Suppressor macrophage treated with lipopolysaccharide for 4 hours (primary cell): Measurements from ENCODE around the gene SAFB2.

Source experiments
- DNase-seq: peaks from one replicate; pipeline ENCODE4 v3.0.0-alpha.2; 2020

Gene SAFB2

DNA sequence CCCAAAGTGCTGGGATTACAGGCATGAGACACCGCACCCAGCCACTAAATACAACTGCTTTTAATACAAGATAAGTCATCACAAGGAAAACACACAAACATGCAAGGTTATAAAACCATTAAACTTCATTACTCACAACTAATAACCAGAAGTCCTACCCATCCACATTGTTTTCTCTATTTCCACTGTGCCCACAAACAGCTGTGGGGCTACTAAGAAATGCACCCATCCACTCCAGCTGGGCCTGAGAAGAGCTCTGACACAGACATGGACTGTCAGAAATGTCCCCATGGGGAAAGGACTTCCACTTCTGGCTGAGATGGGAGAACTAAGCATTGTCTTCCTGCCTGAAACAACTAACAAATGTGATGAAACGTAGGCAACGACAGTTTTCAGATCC, 17.2 kb downstream of the SAFB2 start:
- DNase-seq, result no peak

DNA sequence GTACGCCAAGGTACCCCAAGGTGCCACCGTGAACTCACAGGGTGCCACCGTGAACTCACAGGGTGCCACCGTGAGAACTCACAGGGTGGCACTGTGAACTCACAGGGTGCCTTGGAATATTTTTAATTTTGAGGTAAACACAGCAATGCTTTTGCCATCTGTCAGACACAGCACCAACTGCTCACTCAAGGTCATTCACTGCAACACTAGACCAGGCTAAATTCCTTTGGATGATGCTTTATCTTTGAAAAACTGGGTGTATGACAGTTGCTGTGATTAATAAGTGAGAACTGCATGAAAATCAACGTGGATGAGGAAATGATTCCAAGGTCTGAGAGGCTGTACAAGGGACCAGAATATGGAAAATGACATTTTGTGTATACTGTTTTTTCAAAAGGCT, 18.9 kb downstream of the SAFB2 start:
- no peak for DNase-seq

DNA sequence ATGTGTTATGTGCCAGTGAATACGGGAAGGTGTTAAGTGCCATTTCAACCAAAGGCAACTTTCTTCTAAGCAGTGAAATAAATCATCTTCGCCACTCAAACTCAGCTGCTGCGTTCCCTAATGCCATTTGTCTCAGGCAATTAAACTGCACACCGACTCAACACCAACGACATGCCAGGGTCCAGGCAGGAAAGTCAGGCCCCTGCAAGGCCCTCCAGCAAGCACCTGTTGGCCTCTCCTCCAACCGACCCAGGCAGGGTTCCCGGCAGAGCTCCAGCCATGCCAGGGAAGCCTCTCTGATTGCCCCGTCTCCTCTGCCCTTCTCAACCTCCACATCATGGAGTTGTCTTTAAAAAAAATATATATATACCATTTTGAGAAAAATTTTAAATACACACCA, 21.8 kb downstream of the SAFB2 start:
- DNase-seq, result no peak

DNA sequence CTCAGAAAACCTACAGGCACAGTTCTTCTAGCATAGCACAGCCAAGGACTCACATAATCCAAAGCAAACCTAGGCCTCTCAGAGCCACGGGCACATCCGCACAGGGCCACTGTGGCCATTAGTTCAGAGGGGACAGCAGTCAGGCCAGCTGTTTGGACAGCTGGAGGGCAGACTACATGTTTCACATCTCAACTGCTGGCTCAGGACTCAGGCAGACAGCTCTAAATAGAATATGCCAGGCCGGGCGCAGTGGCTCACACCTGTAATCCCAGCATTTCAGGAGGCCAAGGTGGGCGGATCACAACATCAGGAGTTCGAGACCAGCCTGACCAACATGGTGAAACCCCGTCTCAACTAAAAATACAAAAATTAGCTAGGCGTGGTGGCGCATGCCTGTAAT, 26.8 kb downstream of the SAFB2 start:
- DNase-seq, result no peak

DNA sequence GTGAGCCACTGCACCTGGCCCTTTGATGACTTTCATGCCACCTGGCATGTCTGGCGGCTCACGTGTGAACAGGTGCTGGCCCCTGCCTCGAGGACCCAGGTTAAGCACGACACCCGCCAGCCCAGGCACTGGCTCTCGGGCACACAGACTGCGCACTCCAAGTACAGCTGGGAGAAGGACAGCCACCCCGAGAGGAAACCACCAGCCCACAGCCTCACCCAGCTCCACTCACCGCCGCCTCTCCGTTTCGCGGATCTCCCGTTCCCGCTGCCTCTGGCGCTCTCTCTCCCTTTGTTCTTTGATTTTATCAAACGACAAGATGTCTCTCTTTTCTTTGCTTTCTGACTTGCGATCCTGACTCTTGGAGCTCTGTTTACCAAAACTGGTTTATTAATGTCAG, 27.4 kb downstream of the SAFB2 start:
- no peak for DNase-seq

DNA sequence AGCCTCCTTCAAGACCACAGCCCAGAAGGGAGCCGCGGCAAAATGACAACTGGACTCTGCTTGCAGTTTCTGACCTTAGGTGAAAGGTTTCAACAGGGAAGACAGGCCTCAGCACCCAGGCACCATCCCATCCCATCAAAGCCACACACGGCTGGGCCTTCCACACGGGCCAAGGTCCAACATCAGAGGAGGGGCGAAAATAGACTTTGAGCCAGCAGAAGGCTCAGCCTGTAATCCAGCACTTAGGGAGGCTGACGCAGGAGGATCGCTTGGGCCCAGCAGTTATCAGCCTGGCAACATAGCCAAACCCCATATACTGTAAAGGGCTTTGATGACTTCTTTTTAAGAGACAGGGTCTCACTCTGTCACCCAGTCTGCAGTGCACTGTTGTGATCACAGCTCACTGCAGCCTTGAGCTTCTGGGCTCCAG, 28.0 kb downstream of the SAFB2 start:
- DNase-seq, result no peak

DNA sequence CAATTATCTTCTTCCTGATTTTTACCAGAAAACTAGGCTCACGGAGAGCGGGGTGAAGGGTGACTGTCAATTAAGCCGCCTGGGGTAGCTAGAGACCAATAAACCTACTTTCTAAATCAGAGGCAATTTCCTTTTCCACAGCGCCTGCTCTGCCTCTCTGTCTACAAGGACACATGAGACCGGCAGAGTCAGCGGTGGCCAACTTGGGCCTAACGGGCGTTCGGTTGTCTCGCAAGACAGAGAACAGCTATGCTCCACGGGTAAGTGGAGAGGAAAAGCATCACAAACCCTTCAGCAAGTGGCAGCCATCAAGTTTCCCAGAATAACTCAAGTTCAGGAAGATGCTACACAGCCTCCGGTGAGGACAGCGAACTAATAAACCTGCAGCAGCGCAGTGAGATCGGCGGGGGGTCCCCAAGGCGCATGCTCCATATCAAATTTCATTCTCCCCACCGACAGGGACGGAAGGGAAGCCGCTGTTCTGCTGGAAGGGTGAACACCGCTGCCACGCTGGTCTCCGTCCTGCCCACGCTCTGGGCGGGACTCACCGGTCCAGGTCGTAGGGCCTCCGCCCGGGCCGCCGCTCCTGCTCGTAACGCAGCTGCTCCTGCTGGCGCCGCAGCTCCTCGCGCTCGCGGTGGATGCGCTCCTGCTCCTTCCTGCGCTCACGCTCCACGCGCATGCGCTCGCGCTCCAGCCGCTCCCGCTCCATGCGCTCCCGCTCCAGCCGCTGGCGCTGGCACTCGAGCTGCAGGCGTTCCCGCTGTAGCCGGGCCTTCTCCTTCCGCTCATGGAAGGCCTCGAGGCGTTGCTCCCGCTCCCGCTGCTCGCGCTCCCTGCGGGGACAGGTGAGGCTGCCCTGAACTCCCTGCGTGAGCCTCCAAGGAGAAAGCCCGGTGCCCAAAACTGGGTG, 29.0 kb downstream of the SAFB2 start:
- DNase-seq, result no peak

DNA sequence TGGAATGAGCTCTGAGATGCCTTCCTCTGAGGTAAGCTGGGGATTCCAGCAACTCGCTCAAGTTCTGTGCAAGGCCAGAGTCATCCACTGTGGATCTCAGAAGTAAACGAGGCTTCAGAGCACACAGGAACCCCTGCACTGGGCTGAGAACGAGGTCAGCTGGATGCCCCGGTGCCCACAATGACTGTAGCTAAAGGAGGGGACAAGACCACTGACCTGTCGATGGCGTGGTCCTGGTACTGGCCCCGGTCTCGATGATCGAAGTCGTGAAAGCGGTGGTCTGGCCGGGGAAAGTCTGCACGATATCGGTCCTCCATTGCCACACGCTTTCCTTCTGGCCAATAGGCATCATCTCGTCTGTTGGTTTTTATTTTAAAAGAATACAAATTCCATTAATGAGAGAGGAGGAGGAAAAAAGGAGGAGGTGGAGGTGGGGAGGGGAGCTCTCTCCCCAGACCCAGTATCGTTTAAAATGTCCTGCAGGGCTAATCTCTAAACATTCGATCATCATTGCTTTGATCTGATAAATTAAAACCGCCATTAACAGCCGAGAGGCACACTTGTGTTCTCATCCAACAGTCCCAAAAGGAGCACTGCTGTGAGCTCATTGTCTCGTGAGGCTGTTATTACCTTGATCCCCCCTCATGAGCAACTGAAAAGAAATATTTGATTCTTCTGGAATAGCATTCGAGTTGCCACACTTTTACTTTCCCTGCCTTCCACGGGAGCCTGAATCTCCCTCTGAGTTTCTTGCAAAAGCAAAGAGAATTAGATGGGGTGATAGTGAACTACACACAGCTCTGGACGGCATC, 29.8 kb downstream of the SAFB2 start:
- DNase-seq, result no peak

DNA sequence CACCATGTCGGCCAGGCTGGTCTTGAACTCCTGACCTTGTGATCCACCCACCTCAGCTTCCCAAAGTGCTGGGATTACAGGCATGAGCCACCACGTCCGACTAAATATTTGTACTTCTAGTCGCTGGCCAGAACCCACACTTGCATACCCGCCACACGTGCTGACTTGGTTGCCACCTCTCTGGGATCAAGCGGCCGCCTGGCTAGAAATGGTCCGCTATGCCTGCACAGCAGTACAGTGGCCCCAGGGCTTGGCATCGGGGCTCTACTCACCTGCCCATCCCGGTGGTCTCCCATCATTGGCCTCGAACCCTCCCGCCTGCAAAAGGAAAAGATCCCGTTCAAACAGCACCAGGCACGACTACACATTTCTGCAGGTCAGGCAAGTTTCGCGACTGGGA, 31.1 kb downstream of the SAFB2 start:
- no peak for DNase-seq

DNA sequence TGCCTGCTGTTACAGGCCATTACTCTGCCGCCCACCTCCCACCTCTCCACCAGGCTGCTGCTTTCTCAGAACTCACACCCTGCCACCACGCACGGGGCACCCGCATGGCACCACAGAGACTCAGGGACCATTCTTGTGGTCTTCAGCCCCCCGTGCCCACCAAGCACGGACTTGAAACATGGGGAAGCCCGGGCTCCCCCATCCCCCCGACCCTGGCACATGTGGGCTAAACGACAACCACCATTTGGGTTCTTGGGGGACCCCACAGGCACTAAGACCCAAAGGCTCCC, 31.8 kb downstream of the SAFB2 start:
- DNase-seq, result no peak

DNA sequence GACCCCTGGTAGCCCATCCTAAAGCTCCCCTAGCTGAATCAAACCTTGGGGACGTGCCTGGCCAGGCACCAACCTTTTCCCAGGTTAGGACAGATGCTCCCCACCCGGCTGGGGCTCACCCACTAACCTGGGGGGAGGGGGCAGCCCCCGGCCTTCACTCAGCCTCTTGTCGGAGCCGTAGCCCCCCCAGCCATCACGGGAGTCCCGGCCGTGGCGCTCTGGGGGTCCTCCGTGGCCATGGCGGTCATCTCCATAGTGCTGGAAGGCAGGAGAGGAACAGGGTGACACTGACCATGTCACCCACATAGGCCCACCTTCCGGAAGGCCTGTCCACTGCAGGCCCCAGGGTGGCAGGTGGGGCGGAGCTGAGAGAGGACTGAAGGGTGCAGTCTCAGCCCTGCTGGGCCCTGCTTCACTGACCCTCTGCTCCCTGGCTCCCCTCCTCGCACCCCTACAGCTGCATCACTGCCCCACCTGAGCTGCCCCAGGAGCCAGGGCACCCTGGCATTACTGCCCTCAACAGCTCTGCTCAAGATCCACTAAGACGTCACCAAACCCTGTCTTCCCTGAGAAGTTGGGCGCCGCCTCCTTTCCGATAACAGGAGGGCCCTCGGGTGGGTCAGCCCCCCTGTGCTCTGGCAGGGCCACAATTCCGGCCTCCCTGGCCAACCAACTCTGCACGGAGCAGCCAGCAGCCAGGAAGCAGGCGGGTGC, 32.3 kb downstream of the SAFB2 start:
- no peak for DNase-seq

DNA sequence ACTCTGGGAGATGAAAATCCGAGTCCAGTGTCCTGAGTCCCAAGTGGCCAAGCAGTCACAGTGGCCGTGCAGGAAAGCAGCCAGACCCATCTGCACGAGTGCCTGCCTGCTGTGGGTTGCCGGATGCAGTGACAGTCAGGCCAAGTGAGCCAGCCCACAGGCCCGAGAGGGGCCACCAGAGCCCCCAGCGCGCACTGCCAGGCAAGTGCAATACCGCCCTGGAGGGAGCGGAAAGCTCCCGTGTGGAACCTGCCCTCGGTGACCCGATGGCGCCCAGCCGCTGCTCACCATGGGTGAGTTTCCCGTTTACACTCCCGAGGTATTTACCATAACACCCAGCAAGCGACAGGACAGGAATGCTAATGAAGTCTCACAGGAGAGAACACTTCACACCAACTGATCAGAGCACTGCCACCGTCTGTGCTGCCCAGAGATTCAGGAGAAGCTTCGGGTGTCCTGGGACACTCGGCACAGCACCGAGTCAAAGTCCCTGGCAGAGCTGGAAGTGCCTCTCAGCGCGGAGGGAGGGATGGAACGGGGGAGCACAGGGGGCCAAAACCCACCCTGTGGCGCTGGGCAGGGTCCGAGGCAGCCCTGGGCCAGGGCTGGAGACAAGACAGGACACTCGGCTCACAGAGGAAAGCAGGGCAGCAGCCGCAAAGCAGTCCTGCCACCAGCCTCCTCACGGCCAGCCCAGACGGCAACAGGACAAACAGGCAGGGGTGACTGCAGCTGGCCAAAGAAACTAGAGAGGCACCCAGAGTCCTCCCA, 33.5 kb downstream of the SAFB2 start:
- no peak for DNase-seq

DNA sequence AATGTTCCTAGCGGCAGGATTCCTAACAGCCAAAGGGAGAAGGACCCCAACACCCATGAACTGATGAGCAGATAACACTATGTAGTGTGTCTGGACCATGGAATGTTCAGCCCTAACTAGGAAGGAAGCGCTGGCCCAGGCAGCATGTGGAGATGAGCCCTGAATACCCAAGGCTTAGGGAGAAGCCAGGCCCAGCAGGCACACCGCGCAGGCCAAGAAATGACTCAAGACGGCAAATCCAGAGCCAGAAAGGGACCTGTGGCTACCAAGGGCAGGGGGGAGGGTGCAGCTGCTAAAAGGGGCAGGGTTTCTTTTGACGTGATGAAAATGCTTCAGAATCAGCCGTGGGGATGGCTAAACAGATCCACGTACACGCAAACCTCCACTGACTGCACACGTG, 34.1 kb downstream of the SAFB2 start:
- DNase-seq, result no peak

DNA sequence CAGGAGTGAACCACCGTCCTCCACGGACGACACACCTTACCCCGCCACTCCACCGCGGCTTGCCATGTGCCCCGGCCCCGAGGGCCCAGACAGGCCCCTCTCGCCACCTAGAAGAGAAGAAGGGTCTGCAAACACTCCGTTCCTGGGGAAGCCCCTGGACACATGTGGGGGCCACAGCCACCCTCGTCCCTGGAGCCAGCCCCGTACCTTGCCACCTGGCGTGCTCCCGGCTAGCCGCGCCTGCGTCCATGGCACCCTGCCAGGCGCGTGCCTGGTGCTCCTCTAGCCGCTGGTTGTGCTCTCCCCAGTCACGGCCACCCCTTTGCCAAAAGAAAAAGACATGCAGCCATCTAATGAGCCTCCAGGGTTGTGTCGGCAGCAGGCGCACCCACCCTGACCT, 34.9 kb downstream of the SAFB2 start:
- DNase-seq, result no peak

DNA sequence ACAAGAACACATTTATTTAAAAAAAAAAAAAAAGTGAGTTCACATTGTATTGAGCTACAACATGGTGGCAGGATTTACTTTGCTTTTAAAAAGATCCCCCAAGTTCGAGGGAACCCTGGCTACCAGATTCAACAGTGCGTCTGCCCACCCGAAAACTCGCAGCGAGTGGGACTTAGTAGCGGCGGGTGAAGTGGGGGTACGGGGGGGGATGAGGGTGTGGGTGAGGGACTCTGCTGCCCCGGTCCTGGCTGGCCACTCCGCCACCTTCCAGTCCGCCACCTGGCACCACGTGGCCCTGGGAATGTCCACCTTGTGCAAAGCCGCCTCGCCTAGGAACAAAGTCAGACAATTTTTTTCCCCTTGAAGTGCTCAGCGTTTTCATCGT, 35.5 kb downstream of the SAFB2 start:
- DNase-seq, result no peak

DNA sequence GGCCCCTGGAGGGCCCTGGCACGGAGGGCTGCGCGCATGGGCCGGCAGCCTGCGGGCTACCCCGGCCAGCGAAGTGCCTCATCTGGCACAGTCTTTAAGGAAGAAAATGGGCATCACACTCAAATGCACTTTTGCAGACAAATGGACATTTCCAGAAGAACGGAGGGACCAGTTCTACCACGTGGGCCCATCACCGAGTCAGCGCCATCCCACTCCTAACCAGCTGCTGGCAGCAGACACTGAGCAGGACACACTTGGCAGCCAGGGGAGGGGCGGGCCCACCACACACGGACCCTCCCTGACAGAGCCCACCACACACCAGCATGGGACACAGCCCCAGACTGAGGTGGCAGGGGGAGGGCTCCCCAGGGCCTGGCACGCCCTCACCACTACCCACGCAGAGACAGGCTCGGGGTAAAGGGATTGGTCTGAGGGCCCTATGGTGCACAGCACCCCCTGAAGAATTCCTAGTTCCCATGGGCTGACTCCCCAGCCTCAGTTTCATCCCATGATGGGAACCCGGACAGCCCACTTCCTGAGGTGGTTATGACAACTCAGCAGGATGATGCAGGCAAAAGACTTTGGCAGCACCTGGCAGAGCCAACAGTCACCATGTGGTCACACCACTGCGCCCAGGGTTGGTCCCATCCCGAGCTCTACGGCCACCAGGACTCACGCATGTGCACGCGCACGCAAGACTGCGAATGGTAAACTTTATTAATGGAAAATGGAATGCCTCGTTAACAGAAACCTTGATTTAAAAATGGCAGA, 36.1 kb downstream of the SAFB2 start:
- DNase-seq, result no peak

DNA sequence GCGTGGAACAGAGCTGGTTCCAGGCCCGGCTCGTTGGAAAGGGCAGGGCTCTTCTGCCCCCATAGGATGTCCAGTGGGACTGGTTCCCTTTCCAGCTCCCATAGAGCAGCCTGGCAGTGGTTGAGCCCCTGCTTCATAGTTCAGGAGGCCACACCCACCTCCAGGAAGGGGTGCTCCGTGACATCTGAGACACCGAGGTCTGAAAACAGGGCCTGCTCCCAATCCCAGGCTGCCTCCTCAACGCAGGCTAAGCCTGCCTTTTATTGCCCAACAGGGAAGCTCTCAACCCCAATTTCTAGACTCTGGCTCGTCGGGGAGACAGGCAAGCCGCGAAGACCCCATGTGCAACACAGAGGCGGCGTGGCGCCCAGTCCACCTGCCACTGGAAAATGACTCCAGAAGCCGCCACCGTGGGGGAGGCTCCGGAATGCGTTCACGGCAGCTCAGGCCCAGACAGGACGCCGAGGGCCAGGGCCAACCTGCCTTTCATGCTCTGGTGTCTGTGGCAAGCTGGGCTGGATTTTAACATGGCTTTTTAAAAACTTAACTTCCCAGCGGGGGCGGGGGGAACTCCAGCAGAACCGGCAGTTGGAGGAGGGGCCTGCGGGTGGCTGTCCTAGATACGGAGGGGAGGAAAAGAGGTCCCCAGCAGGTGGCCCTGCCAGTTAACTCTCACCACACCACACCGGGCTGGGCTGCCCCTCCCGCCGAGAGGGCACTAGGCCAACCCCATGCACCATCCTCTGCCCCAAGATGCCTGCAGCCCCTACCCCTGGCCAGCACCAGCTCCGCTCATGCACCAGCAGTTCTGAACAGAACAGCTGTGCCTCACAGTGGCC, 36.9 kb downstream of the SAFB2 start:
- DNase-seq, result no peak

DNA sequence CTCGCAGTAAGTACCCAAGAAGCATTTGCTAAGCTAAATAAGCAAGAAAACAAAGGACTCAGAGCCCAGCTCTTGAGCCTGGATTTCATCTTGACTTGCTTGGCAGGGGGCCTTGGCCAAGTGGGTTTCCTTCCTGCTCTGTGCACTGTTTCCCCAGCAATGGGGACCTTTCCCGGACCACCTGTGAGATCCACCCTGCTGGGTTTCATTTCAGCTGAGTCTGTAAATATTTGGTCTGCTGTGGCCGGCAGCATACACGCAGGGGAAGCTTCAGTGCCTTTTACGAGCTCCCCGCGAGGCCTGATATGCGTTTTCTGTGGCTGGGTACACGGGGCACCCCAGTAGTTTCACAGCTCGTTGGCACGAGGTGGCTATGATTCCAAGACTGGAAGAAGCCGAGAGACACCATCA, 42.4 kb downstream of the SAFB2 start:
- no peak for DNase-seq

DNA sequence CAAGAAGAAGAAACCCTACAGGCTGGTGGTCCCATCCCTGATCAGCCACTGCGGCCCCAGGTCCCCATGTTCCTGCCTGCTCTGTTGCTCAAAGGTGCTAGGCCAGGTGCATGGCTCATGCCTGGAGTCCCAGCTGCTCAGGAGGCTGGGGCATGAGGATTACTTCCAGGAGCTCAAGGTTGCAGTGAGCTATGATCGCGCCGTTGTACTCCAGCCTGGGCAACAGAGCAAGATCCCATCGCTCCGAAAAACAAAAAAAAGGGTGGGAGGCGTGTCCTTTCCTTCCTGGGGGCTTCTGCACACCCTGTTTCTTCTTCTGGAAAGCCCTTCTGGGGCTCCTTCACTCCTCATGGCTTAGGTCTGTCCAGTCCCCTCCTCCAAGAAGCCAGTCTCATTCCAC, 42.9 kb downstream of the SAFB2 start:
- no peak for DNase-seq

DNA sequence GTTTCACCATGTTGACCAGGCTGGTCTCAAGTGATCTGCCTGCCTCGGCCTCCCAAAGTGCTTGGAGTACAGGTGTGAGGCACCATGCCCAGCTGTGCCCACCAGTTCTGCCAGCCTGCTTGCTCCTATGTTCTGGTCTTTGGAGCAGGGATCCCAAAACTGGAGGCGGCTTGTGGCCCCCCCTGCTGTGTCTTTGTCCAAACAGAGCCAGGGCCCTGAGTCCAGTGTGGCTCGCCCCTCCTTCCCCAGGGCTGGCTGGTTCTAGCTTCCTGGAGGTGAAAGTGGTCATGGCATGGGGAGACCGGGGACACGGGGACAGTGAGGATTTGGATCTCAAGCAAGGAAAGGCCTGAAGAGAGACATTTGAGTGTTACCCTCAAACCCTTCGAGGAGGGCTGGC, 43.3 kb downstream of the SAFB2 start:
- no peak for DNase-seq
